ENCODE data around the gene ABCD2. TPM values are rescaled to one million over a fixed set of nuclear protein-coding genes. Genes with fewer than 3 reads are reported as not detected.
A peak's percentile ranks its signal among the peaks of the same experiment; 100 is the strongest.

The ABCD2 gene
- total RNA-seq, 1 donor from 2014 or later: under 0.01 TPM

DNA sequence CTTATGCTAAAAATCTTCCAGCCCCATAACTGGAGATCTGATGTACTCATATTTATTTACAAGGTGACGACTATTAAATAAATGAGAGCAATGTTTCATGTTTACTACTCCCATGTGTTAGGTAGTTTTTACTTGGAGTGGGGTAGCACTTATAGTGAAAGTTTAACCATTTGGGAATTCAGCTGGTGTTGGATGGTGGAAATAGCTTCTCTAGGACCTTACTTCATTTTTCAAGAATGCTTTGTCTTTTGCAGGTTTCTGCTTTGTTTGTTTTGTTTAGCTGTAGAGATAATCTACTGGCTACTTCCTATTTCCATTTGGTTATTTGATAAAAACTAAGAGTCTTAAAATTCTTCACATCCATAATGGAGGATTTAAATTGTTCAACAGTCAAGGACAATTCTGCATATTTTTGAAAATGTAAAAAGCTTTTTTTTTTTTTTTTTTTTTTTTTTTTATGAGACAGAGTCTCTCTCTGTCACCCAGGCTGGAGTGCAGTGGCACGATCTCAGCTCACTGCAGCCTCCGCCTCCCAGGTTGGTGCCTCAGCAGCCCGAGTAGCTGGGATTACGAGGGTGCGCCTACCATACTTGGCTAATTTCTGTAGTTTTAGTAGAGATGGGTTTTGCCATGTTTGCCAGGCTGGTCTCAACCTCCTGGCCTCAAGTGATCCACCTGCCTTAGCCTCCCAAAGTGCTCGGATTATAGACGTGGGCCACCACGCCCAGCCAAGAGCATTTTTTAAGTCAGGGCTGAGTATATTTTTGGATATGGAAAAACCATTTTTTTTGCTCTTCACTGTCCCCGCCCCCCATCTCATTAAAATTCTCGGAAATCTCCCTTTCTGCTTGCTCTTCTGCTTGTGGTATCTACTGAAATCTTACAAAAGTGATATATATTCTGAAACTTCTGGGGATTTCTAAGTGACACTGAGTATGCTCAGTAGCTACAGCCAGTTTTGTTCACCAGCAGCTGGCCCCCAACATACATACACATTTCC is 1.4 kb upstream of the ABCD2 start:
- no peak for DNase-seq (ENCODE audit: low spot score in 2 of 2)
- Histone ChIP-seq H3K36me3 (no peaks in the 10 kb centered on the region), H3K4me1 (peaks cover 0 to 3% of the 10 kb centered on the region in 2 donors), H3K27ac (peak overlapping the region; percentile 68 to 71), H3K4me3 (peak overlapping the region; percentile 59 to 74), H3K9me3 (no peaks in the 10 kb centered on the region), H3K27me3 (no peaks in the 10 kb centered on the region)
- TF ChIP-seq, protein P1, sequence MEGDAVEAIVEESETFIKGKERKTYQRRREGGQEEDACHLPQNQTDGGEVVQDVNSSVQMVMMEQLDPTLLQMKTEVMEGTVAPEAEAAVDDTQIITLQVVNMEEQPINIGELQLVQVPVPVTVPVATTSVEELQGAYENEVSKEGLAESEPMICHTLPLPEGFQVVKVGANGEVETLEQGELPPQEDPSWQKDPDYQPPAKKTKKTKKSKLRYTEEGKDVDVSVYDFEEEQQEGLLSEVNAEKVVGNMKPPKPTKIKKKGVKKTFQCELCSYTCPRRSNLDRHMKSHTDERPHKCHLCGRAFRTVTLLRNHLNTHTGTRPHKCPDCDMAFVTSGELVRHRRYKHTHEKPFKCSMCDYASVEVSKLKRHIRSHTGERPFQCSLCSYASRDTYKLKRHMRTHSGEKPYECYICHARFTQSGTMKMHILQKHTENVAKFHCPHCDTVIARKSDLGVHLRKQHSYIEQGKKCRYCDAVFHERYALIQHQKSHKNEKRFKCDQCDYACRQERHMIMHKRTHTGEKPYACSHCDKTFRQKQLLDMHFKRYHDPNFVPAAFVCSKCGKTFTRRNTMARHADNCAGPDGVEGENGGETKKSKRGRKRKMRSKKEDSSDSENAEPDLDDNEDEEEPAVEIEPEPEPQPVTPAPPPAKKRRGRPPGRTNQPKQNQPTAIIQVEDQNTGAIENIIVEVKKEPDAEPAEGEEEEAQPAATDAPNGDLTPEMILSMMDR (IDR thresholded peaks at IDR 0.05): no peak
- intact Hi-C loops (cut with DNase I): loop anchor here (5.0 kb wide), 1 partner anchor 179 kb away; the partner anchor contains the start of gene KIF21A

GRCh38 chr12:39619316-39619659 is 315 bp downstream of the ABCD2 start:
- peak overlapping the region; percentile 59 to 74 for H3K4me3 ChIP-seq
- DNase-seq (ENCODE audit: low spot score in 2 of 2): no peak
- no peaks in the 10 kb centered on the region for H3K9me3 ChIP-seq
- intact Hi-C loops (cut with DNase I): no loop called here
- TF ChIP-seq, protein P1 (IDR thresholded peaks at IDR 0.05): no peak
- no peaks in the 10 kb centered on the region for H3K27me3 ChIP-seq
- H3K36me3 ChIP-seq: no peaks in the 10 kb centered on the region
- peak overlapping the region; percentile 68 to 71 for H3K27ac ChIP-seq
- H3K4me1 ChIP-seq: peaks cover 0 to 3% of the 10 kb centered on the region in 2 donors

DNA sequence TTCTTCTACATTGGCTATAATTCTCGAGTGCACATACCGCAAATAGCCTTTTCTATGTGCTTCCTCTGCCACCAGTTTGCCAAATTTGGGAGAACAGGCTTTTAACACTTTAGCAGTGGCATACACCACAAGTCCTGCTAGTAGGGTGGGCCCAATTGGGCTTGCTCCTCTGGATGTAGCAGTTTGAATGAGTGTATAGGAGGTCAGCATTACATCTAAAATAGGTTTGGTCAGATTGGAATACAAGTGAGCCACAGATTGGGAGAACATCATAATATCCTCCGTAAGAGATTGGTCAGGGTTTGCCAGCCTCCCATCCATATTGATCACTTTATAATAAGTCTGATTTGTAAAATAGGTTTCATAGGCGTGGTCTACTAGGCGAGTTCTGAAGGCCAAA is 902 bp downstream of the ABCD2 start:
- no peaks in the 10 kb centered on the region for H3K27me3 ChIP-seq
- intact Hi-C loops (cut with DNase I): no loop called here
- TF ChIP-seq, protein P1 (IDR thresholded peaks at IDR 0.05): no peak
- H3K9me3 ChIP-seq: no peaks in the 10 kb centered on the region
- H3K4me3 ChIP-seq: peak overlapping the region in 1 of 2 donors; percentile 74
- H3K4me1 ChIP-seq: peaks cover 0 to 3% of the 10 kb centered on the region in 2 donors
- H3K27ac ChIP-seq: no peak overlapping the region
- DNase-seq (ENCODE audit: low spot score in 2 of 2): no peak
- H3K36me3 ChIP-seq: no peaks in the 10 kb centered on the region

DNA sequence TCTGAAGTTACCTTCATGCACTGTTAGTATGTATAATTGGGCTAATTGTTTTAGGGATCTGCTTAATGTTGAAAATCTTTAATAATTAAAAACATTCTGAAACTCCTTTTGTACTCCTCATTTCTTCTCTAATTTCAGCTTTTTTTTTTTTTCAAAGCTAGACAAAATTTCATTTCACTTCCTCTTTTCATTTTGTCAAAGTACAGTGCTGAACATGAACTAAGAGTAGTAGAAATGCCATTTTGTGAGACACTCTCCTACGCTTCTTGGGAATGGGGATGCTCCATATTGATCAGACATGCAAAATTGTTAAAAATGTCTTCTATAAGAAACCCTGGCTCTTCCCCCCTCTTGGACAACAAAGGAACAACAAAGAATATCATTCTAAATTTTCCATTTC is 1.7 kb downstream of the ABCD2 start:
- H3K9me3 ChIP-seq: no peaks in the 10 kb centered on the region
- peaks cover 0 to 3% of the 10 kb centered on the region in 2 donors for H3K4me1 ChIP-seq
- H3K27ac ChIP-seq: no peak overlapping the region
- DNase-seq (ENCODE audit: low spot score in 2 of 2): no peak
- no peaks in the 10 kb centered on the region for H3K27me3 ChIP-seq
- no peak overlapping the region for H3K4me3 ChIP-seq
- TF ChIP-seq, protein P1 (IDR thresholded peaks at IDR 0.05): no peak
- no peaks in the 10 kb centered on the region for H3K36me3 ChIP-seq
- intact Hi-C loops (cut with DNase I): no loop called here

- Histone ChIP-seq H3K4me1 (peaks cover 0 to 3% of the 10 kb centered on the region in 2 donors), H3K36me3 (no peaks in the 10 kb centered on the region), H3K9me3 (no peaks in the 10 kb centered on the region), H3K4me3 (no peak overlapping the region), H3K27ac (no peak overlapping the region), H3K27me3 (no peaks in the 10 kb centered on the region)
- DNase-seq (ENCODE audit: low spot score in 2 of 2): no peak
- intact Hi-C loops (cut with DNase I): no loop called here
- TF ChIP-seq, protein P1 (IDR thresholded peaks at IDR 0.05): no peak
Measured at GRCh38 chr12:39616666-39617065, 2.9 kb downstream of the ABCD2 start.

Measured in ascending aorta (tissue), 2 donors.